ENCODE results near the gene ZFP36L2.
A peak's percentile ranks its signal among the peaks of the same experiment; 100 is the strongest.

Gene ZFP36L2

GRCh38 chr2:43226955-43227829, 786 bp upstream of the ZFP36L2 start:
- peak; percentile 80 for DNase-seq (ENCODE audit: low spot score)
- TF ChIP-seq CTCF (IDR thresholded peaks at IDR 0.05; ENCODE audit: extremely low read depth, missing control alignments) = peak; percentile 4

- peak; percentile 93 for DNase-seq (ENCODE audit: low spot score)
- no peak for TF ChIP-seq CTCF (IDR thresholded peaks at IDR 0.05; ENCODE audit: extremely low read depth, missing control alignments)
Observed at GRCh38 chr2:43225788-43226557, 433 bp downstream of the ZFP36L2 start.

- TF ChIP-seq CTCF (IDR thresholded peaks at IDR 0.05; ENCODE audit: extremely low read depth, missing control alignments) = peak; percentile 8
- peak; percentile 58 for DNase-seq (ENCODE audit: low spot score)
Observed at GRCh38 chr2:43225093-43225787, 1.2 kb downstream of the ZFP36L2 start.

- DNase-seq (ENCODE audit: low spot score) = peak; percentile 60
- TF ChIP-seq CTCF (IDR thresholded peaks at IDR 0.05; ENCODE audit: extremely low read depth, missing control alignments) = no peak
Observed at GRCh38 chr2:43224571-43225092, 1.8 kb downstream of the ZFP36L2 start.

GRCh38 chr2:43224131-43224570, 2.3 kb downstream of the ZFP36L2 start:
- TF ChIP-seq CTCF (IDR thresholded peaks at IDR 0.05; ENCODE audit: extremely low read depth, missing control alignments) = peak; percentile 62
- DNase-seq (ENCODE audit: low spot score) = peak; percentile 66

GRCh38 chr2:43223521-43224001, 2.8 kb downstream of the ZFP36L2 start:
- no peak for DNase-seq (ENCODE audit: low spot score)
- TF ChIP-seq CTCF (IDR thresholded peaks at IDR 0.05; ENCODE audit: extremely low read depth, missing control alignments) = no peak

Data from GM20000 (cell line).